ENCODE results near the gene SAFB2. TPM values are rescaled to one million over a fixed set of nuclear protein-coding genes. Genes with fewer than 3 reads are reported as not detected.
A peak's percentile ranks its signal among the peaks of the same experiment; 100 is the strongest.
"Not testable (repeated sequence)": the region's sequence is repeated elsewhere in the genome, so short reads cannot be mapped to it uniquely, and the experiment has no call there.

Gene SAFB2
- total RNA-seq, 2 experiments from 2014 or later, result 79.5 to 84.1 TPM

- Mint-ChIP-seq H3K27me3 (peaks cover 6% of the 10 kb centered on the region), H3K27ac (peak overlapping the region; percentile 88), H3K9me3 (no peaks in the 10 kb centered on the region), H3K4me3 (peak overlapping the region; percentile 100), H3K4me1 (peaks cover 62% of the 10 kb centered on the region), H3K36me3 (peaks cover 70% of the 10 kb centered on the region)
- peak; percentile 8 for DNase-seq
These were observed 1.6 kb upstream of the SAFB2 start for GRCh38 chr19:5624018-5624663.

- Mint-ChIP-seq H3K27me3 (peaks cover 6% of the 10 kb centered on the region), H3K4me3 (peak overlapping the region; percentile 100), H3K9me3 (no peaks in the 10 kb centered on the region), H3K27ac (peak overlapping the region; percentile 100), H3K36me3 (peaks cover 68% of the 10 kb centered on the region), H3K4me1 (peaks cover 60% of the 10 kb centered on the region)
- DNase-seq, result no peak
These were observed 931 bp upstream of the SAFB2 start for GRCh38 chr19:5623397-5624017.

- Mint-ChIP-seq H3K4me1 (peaks cover 53% of the 10 kb centered on the region), H3K4me3 (peak overlapping the region; percentile 100), H3K27ac (peak overlapping the region; percentile 100), H3K36me3 (peaks cover 65% of the 10 kb centered on the region), H3K9me3 (no peaks in the 10 kb centered on the region), H3K27me3 (peaks cover 6% of the 10 kb centered on the region)
- peak; percentile 25 for DNase-seq
These were observed 571 bp downstream of the SAFB2 start for GRCh38 chr19:5621945-5622464.

- Mint-ChIP-seq H3K9me3 (no peaks in the 10 kb centered on the region), H3K27ac (peak overlapping the region; percentile 100), H3K36me3 (peaks cover 61% of the 10 kb centered on the region), H3K27me3 (peaks cover 6% of the 10 kb centered on the region), H3K4me3 (peak overlapping the region; percentile 100), H3K4me1 (peaks cover 49% of the 10 kb centered on the region)
- no peak for DNase-seq
These were observed 1.1 kb downstream of the SAFB2 start for GRCh38 chr19:5621311-5621944.

GRCh38 chr19:5619946-5620345, 2.6 kb downstream of the SAFB2 start:
- H3K27ac Mint-ChIP-seq, result peak overlapping the region; percentile 55
- peaks cover 55% of the 10 kb centered on the region for H3K36me3 Mint-ChIP-seq
- H3K4me1 Mint-ChIP-seq, result peaks cover 34% of the 10 kb centered on the region
- no peak for DNase-seq
- H3K27me3 Mint-ChIP-seq, result peaks cover 6% of the 10 kb centered on the region
- no peaks in the 10 kb centered on the region for H3K9me3 Mint-ChIP-seq
- H3K4me3 Mint-ChIP-seq, result peak overlapping the region; percentile 100

- H3K9me3 Mint-ChIP-seq, result no peaks in the 10 kb centered on the region
- H3K27me3 Mint-ChIP-seq, result peaks cover 6% of the 10 kb centered on the region
- H3K27ac Mint-ChIP-seq, result no peak overlapping the region
- peaks cover 41% of the 10 kb centered on the region for H3K36me3 Mint-ChIP-seq
- no peak overlapping the region for H3K4me3 Mint-ChIP-seq
- no peak for DNase-seq
- peaks cover 27% of the 10 kb centered on the region for H3K4me1 Mint-ChIP-seq
These were observed 4.0 kb downstream of the SAFB2 start for GRCh38 chr19:5618591-5618990.

- peaks cover 27% of the 10 kb centered on the region for H3K4me1 Mint-ChIP-seq
- no peaks in the 10 kb centered on the region for H3K9me3 Mint-ChIP-seq
- DNase-seq, result no peak
- no peaks in the 10 kb centered on the region for H3K27me3 Mint-ChIP-seq
- no peak overlapping the region for H3K4me3 Mint-ChIP-seq
- H3K36me3 Mint-ChIP-seq, result peaks cover 44% of the 10 kb centered on the region
- H3K27ac Mint-ChIP-seq, result no peak overlapping the region
These were observed 5.5 kb downstream of the SAFB2 start for GRCh38 chr19:5617080-5617479.

GRCh38 chr19:5615756-5616327, 6.7 kb downstream of the SAFB2 start:
- no peaks in the 10 kb centered on the region for H3K27me3 Mint-ChIP-seq
- peaks cover 38% of the 10 kb centered on the region for H3K36me3 Mint-ChIP-seq
- peaks cover 22% of the 10 kb centered on the region for H3K4me1 Mint-ChIP-seq
- H3K27ac Mint-ChIP-seq, result peak overlapping the region; percentile 10
- no peak for DNase-seq
- no peak overlapping the region for H3K4me3 Mint-ChIP-seq
- H3K9me3 Mint-ChIP-seq, result no peaks in the 10 kb centered on the region

GRCh38 chr19:5612891-5613865, 9.4 kb downstream of the SAFB2 start:
- Mint-ChIP-seq H3K4me1 (peaks cover 2% of the 10 kb centered on the region), H3K27me3 (no peaks in the 10 kb centered on the region), H3K4me3 (no peak overlapping the region), H3K27ac (peak overlapping the region; percentile 31), H3K9me3 (no peaks in the 10 kb centered on the region), H3K36me3 (peaks cover 35% of the 10 kb centered on the region)
- no peak for DNase-seq

- peaks cover 16% of the 10 kb centered on the region for H3K4me1 Mint-ChIP-seq
- H3K9me3 Mint-ChIP-seq, result no peaks in the 10 kb centered on the region
- H3K27ac Mint-ChIP-seq, result no peak overlapping the region
- no peaks in the 10 kb centered on the region for H3K27me3 Mint-ChIP-seq
- H3K36me3 Mint-ChIP-seq, result peaks cover 34% of the 10 kb centered on the region
- DNase-seq, result no peak
- H3K4me3 Mint-ChIP-seq, result no peak overlapping the region
These were observed 12.6 kb downstream of the SAFB2 start for GRCh38 chr19:5609881-5610448.

GRCh38 chr19:5608766-5609165, 13.8 kb downstream of the SAFB2 start:
- H3K9me3 Mint-ChIP-seq, DNase-seq, H3K27me3 Mint-ChIP-seq, H3K4me3 Mint-ChIP-seq, H3K27ac Mint-ChIP-seq: not testable (repeated sequence)
- Mint-ChIP-seq H3K4me1 (peaks cover 16% of the 10 kb centered on the region), H3K36me3 (peaks cover 39% of the 10 kb centered on the region)

- no peaks in the 10 kb centered on the region for H3K27me3 Mint-ChIP-seq
- H3K36me3 Mint-ChIP-seq, result peaks cover 43% of the 10 kb centered on the region
- DNase-seq, result no peak
- peaks cover 16% of the 10 kb centered on the region for H3K4me1 Mint-ChIP-seq
- no peak overlapping the region for H3K4me3 Mint-ChIP-seq
- no peaks in the 10 kb centered on the region for H3K9me3 Mint-ChIP-seq
- H3K27ac Mint-ChIP-seq, result no peak overlapping the region
These were observed 14.3 kb downstream of the SAFB2 start for GRCh38 chr19:5608291-5608690.

GRCh38 chr19:5607318-5608275, 15.0 kb downstream of the SAFB2 start:
- DNase-seq, result no peak
- Mint-ChIP-seq H3K4me3 (no peak overlapping the region), H3K9me3 (no peaks in the 10 kb centered on the region), H3K27me3 (no peaks in the 10 kb centered on the region), H3K27ac (peak overlapping the region; percentile 51), H3K4me1 (peaks cover 16% of the 10 kb centered on the region), H3K36me3 (peaks cover 37% of the 10 kb centered on the region)

Data from activated naive CD8-positive, alpha-beta T cell treated with anti-CD3 and anti-CD28 coated beads for 36 hours (primary cell).